KMS-11 (cell line): ENCODE measurements around the gene ISY1.

Experiments
- H2AFZ ChIP-seq: fragments of 200-600 bp; sonication (generic); 2 replicates; pipeline ENCODE4 v1.6.1; 2016; ENCODE audit warnings: antibody characterized with exemption, mixed run types, low read depth
- H3K27ac ChIP-seq: fragments of 200-600 bp; sonication (generic); 2 replicates; pipeline ENCODE4 v1.6.1; 2016; ENCODE audit warnings: mild to moderate bottlenecking, mixed run types
- H3K27me3 ChIP-seq: fragments of 200-600 bp; sonication (generic); 2 replicates; pipeline ENCODE4 v1.6.1; 2017; ENCODE audit warnings: mild to moderate bottlenecking, low read depth, mixed run types, moderate library complexity; ENCODE audit not compliant: insufficient read depth
- H3K36me3 ChIP-seq: fragments of 200-600 bp; sonication (generic); 2 replicates; pipeline ENCODE4 v1.6.1; 2017; ENCODE audit warnings: mild to moderate bottlenecking, mixed run types; ENCODE audit not compliant: insufficient read depth
- H3K4me1 ChIP-seq: fragments of 200-600 bp; sonication (generic); 2 replicates; pipeline ENCODE4 v1.6.1; 2016; ENCODE audit warnings: mild to moderate bottlenecking, low read depth, mixed run types; ENCODE audit not compliant: poor library complexity, severe bottlenecking
- H3K4me2 ChIP-seq: fragments of 200-600 bp; sonication (generic); 2 replicates; pipeline ENCODE4 v1.7.0; 2016; ENCODE audit warnings: mild to moderate bottlenecking, mixed run types
- H3K4me3 ChIP-seq: fragments of 200-600 bp; sonication (generic); IDR thresholded peaks from 2 replicates; pipeline ENCODE4 v1.6.1; 2017; ENCODE audit warnings: low read depth, low read length, mixed read lengths; ENCODE audit not compliant: insufficient read depth
- H3K79me2 ChIP-seq: fragments of 200-600 bp; sonication (generic); 2 replicates; pipeline ENCODE4 v1.6.1; 2016; ENCODE audit warnings: low read depth, mixed run types; ENCODE audit not compliant: insufficient read depth
- H3K9ac ChIP-seq: fragments of 200-600 bp; sonication (generic); 2 replicates; pipeline ENCODE4 v1.6.1; 2016; ENCODE audit warnings: mild to moderate bottlenecking, mixed run types
- H4K20me1 ChIP-seq: fragments of 200-600 bp; sonication (generic); 2 replicates; pipeline ENCODE4 v1.6.1; 2016; ENCODE audit warnings: mild to moderate bottlenecking, mixed run types; ENCODE audit not compliant: insufficient read depth
- CTCF ChIP-seq: fragments of 200-600 bp; sonication (generic); conservative IDR thresholded peaks from 2 replicates; pipeline ENCODE4 v1.6.1; 2017; ENCODE audit warnings: low read depth, mild to moderate bottlenecking, antibody characterized with exemption, low read length, moderate library complexity, mixed read lengths

The ISY1 gene

GRCh38 chr3:129081503-129081902 is 79.4 kb downstream of the ISY1 start:
- Histone ChIP-seq H3K79me2 (no peaks in the 10 kb centered on the region), H4K20me1 (no peaks in the 10 kb centered on the region), H3K4me2 (no peak overlapping the region), H3K27me3 (no peaks in the 10 kb centered on the region), H3K4me3 (no peak overlapping the region), H3K27ac (no peak overlapping the region), H3K4me1 (no peaks in the 10 kb centered on the region), H2AFZ (no peak overlapping the region), H3K9ac (no peak overlapping the region), H3K36me3 (no peaks in the 10 kb centered on the region)
- no peak for TF ChIP-seq CTCF

GRCh38 chr3:129078510-129078909 is 82.4 kb downstream of the ISY1 start:
- Histone ChIP-seq H3K27me3 (no peaks in the 10 kb centered on the region), H2AFZ (no peak overlapping the region), H3K36me3 (no peaks in the 10 kb centered on the region), H3K79me2 (no peaks in the 10 kb centered on the region), H3K4me2 (no peak overlapping the region), H3K4me3 (no peak overlapping the region), H4K20me1 (no peaks in the 10 kb centered on the region), H3K9ac (no peak overlapping the region), H3K4me1 (no peaks in the 10 kb centered on the region), H3K27ac (no peak overlapping the region)
- no peak for TF ChIP-seq CTCF
